Memory B cell (primary cell): Measurements from ENCODE around the gene CAPN14.

Source experiments
- ATAC-seq: fragments of 150-1000 bp; cut with Tn5 transposase; 2 replicates; pipeline ENCODE4 v1.10.0; 2021; ENCODE audit warnings: low read depth, mild to moderate bottlenecking, moderate library complexity
- DNase-seq, 2 donors: peaks; one replicate each; pipeline ENCODE4 v3.0.0; 2022; ENCODE audit warnings: low spot score in 2 of 2
- H3K27ac Mint-ChIP-seq: one replicate; pipeline ENCODE4 v1.8.0; 2022; ENCODE audit warnings: mild to moderate bottlenecking, moderate library complexity, mixed read lengths
- H3K27me3 Mint-ChIP-seq: one replicate; pipeline ENCODE4 v1.8.0; 2022; ENCODE audit warnings: mixed read lengths
- H3K36me3 Mint-ChIP-seq: one replicate; pipeline ENCODE4 v1.8.0; 2022; ENCODE audit warnings: mild to moderate bottlenecking, mixed read lengths
- H3K4me1 Mint-ChIP-seq: one replicate; pipeline ENCODE4 v1.8.0; 2022; ENCODE audit warnings: mixed read lengths
- H3K4me3 Mint-ChIP-seq: one replicate; pipeline ENCODE4 v1.8.0; 2022; ENCODE audit warnings: mild to moderate bottlenecking, moderate library complexity, mixed read lengths
- H3K9me3 Mint-ChIP-seq: one replicate; pipeline ENCODE4 v1.8.0; 2022; ENCODE audit warnings: mixed read lengths

The CAPN14 gene

DNA sequence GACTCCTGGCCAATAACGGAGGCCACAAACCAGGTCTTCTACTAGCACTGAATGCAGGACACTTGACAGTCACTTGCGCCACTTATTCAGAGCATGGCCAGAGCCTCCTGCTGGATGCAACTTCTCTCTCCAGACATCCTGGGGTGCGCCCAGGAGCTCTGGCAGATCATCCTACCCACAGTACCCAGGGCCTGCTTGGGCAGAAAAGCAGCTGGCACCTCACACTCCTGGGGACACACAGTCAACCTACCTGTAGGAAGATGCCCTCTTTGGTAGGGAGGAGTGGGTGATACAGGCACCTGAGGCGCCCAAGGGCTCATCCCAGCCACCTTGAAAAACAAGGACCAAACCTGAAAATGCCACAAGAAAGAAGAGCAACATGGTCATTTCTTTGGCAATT is 92.4 kb downstream of the CAPN14 start:
- no peaks in the 10 kb centered on the region for H3K4me1 Mint-ChIP-seq

More for the DNA sequence above, 92.4 kb downstream of the CAPN14 start:
- no peaks in the 10 kb centered on the region for H3K9me3 Mint-ChIP-seq
- H3K27ac Mint-ChIP-seq, result no peak overlapping the region
- ATAC-seq (no peak), DNase-seq (no peak)
- H3K27me3 Mint-ChIP-seq, result no peaks in the 10 kb centered on the region
- peaks cover 2% of the 10 kb centered on the region for H3K36me3 Mint-ChIP-seq
- no peak overlapping the region for H3K4me3 Mint-ChIP-seq
